Measurements from ENCODE around the gene DHDH.

DHDH gene

DNA sequence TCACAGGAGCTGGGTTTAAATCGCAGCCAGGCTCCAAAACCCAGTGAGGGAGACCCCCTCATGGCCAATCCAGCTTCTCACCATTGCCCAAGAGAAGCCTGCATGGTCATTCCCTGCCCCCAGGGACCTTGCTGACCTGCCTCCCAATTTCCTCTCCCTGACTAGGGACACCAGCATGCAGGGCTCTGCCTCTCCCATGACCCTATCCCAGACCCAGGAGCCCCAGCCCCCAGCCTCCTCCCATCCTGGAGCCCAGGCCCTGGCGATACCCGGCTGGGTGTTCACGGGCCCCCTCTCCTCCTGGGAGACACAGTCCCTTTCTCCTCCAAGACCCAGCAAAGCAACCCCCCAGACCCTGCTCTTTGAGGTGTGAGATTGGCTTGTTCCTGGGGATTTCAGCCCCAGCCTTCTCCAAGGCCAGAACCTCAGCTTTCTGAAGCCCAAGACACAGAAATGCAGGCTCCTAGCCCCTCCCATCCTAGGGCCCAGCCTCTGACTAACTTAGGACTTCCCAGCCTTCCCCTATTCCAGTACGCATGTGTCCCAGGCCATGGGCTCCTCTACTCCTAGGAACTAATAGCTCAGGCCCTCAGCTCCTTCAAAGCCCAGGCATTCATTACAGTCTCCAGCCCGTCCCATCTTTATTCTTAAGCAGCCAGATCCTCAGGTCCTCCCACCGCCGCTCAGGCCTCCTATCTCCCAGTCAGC lies 58.5 kb downstream of the DHDH start:
- Histone ChIP-seq H3K27me3 (ENCODE audit: insufficient read depth, poor library complexity, severe bottlenecking) (no peaks in the 10 kb centered on the region), H3K4me1 (ENCODE audit: insufficient read depth, poor library complexity, severe bottlenecking) (peaks cover 7% of the 10 kb centered on the region), H3K4me3 (ENCODE audit: severe bottlenecking) (peak overlapping the region; percentile 51), H3K36me3 (ENCODE audit: low read depth) (peaks cover 19% of the 10 kb centered on the region), H3K27ac (ENCODE audit: poor library complexity, severe bottlenecking) (peak overlapping the region; percentile 70), H3K9me3 (ENCODE audit: severe bottlenecking) (no peaks in the 10 kb centered on the region)
- no peak for DNase-seq (ENCODE audit: low spot score)
- peak; percentile 74 for ATAC-seq (ENCODE audit: low read depth)
- TF ChIP-seq, protein P1, sequence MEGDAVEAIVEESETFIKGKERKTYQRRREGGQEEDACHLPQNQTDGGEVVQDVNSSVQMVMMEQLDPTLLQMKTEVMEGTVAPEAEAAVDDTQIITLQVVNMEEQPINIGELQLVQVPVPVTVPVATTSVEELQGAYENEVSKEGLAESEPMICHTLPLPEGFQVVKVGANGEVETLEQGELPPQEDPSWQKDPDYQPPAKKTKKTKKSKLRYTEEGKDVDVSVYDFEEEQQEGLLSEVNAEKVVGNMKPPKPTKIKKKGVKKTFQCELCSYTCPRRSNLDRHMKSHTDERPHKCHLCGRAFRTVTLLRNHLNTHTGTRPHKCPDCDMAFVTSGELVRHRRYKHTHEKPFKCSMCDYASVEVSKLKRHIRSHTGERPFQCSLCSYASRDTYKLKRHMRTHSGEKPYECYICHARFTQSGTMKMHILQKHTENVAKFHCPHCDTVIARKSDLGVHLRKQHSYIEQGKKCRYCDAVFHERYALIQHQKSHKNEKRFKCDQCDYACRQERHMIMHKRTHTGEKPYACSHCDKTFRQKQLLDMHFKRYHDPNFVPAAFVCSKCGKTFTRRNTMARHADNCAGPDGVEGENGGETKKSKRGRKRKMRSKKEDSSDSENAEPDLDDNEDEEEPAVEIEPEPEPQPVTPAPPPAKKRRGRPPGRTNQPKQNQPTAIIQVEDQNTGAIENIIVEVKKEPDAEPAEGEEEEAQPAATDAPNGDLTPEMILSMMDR (IDR thresholded peaks at IDR 0.05; ENCODE audit: poor library complexity, severe bottlenecking) = no peak

DNA sequence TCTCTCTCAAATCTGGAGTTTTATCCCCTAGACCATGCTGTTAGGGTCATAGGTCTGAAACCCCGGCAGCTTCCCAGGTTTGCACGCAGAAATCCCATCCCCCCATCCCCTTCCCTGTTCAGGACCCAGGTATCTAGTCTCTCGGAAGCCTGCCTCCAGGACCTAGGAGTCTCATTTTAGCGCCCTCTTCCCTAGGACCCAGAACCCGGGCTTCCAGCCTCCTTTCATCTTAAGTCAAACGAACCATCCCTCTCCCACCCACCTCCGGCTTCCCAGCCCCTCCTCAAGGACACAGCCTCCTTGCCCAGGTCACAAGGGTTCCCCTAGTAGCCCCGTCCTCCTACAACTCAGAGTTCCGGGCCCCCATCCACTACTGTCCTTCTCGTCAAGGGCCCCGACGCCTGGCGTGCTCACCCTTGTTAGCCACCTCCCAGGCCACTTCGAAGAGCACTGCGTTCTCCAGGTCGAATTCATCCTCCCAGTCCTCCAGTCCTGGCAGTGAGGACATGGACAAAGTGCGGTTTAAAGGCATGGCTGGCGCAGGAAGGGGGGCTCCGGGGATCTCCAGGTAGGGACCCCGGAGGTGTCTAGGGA lies 59.2 kb downstream of the DHDH start:
- no peak for ATAC-seq (ENCODE audit: low read depth)
- Histone ChIP-seq H3K4me1 (ENCODE audit: insufficient read depth, poor library complexity, severe bottlenecking) (peaks cover 7% of the 10 kb centered on the region), H3K9me3 (ENCODE audit: severe bottlenecking) (no peaks in the 10 kb centered on the region), H3K27me3 (ENCODE audit: insufficient read depth, poor library complexity, severe bottlenecking) (no peaks in the 10 kb centered on the region), H3K27ac (ENCODE audit: poor library complexity, severe bottlenecking) (peak overlapping the region; percentile 70), H3K4me3 (ENCODE audit: severe bottlenecking) (peak overlapping the region; percentile 51), H3K36me3 (ENCODE audit: low read depth) (peaks cover 19% of the 10 kb centered on the region)
- no peak for DNase-seq (ENCODE audit: low spot score)
- TF ChIP-seq, protein P1 (IDR thresholded peaks at IDR 0.05; ENCODE audit: poor library complexity, severe bottlenecking) = no peak

DNA sequence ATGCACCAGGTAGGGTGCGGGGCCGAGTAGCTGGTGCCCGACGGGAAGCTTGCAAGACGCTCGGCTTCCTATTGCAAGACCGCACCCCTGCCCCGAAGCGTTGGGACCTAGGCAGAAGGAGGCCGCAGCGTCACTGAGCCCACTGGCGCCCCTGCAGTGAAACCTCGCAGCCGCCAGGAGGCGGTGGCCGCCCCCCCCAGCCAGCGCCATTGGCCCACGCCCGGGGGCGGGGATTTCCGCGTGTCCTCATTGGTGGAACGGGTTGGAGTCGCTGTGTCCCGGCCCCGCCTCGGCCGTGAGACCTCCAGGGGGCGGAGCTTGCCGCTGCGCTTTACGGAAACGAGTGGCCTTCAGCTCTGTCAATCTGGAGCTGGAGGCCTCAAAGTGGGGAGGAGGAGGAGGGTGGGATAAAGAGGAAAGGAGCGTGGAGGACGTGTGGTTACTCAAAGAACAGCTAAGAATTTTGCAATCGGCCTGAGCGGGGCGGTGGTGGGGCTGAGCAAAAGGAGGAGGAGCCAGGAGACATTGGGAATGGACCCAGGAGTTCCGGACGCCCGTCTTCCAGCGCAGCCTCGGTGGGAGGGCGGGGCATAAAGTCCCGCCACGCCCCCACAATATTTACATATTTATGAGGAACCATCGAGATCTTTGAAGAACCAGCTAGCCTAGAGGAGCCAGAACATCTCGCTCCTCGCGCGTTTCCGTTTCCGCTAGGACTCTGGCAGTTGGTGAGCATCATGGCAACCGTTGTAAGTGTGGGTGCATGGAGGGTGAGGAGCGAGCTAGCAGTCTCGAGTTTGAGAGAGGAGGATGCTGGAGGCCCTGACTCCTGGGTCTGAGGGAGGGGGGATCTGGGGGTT lies 59.9 kb downstream of the DHDH start, which contains the start of the genes GYS1 and RUVBL2:
TSS of gene GYS1 (minus strand) at position 135 of the 860 bp plus-strand sequence. CDS start 197 bp downstream, outside the sequence.
TSS of gene RUVBL2 (plus strand) at position 713 of the 860 bp plus-strand sequence. CDS start at position 738, 25 bp downstream.
- TF ChIP-seq, protein P1 (IDR thresholded peaks at IDR 0.05; ENCODE audit: poor library complexity, severe bottlenecking) = peak; percentile 98
- H3K4me1 ChIP-seq (ENCODE audit: insufficient read depth, poor library complexity, severe bottlenecking) = peaks cover 7% of the 10 kb centered on the region

DNA sequence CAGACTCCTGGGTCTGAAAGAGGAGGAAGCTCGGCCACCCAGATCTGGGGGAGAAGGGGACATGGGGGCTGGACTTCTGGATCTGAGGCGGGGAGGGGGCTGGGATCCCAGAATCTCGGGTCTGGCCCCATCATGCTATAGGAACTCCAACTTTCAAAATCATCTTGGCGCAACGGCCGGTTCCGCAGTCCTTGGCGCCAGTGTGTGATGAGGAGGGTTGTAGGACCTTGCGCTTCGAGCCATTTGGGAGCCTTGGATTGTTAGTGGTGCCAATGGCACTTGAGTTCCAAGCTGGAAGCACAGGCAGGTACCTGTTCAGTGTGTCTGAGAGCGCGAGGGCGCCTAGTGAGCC lies 60.5 kb downstream of the DHDH start:
- H3K9me3 ChIP-seq (ENCODE audit: severe bottlenecking) = no peaks in the 10 kb centered on the region
- H3K4me3 ChIP-seq (ENCODE audit: severe bottlenecking) = peak overlapping the region; percentile 51
- peaks cover 11% of the 10 kb centered on the region for H3K36me3 ChIP-seq (ENCODE audit: low read depth)
- H3K4me1 ChIP-seq (ENCODE audit: insufficient read depth, poor library complexity, severe bottlenecking) = peaks cover 7% of the 10 kb centered on the region
- DNase-seq (ENCODE audit: low spot score) (no peak), ATAC-seq (ENCODE audit: low read depth) (no peak)
- TF ChIP-seq, protein P1 (IDR thresholded peaks at IDR 0.05; ENCODE audit: poor library complexity, severe bottlenecking) = no peak
- H3K27me3 ChIP-seq (ENCODE audit: insufficient read depth, poor library complexity, severe bottlenecking) = no peaks in the 10 kb centered on the region
- peak overlapping the region; percentile 70 for H3K27ac ChIP-seq (ENCODE audit: poor library complexity, severe bottlenecking)

More for the DNA sequence above, 59.9 kb downstream of the DHDH start, which contains the start of the genes GYS1 and RUVBL2:
- DNase-seq (ENCODE audit: low spot score) (peak; percentile 99), ATAC-seq (ENCODE audit: low read depth) (peak; percentile 87)
- Histone ChIP-seq H3K27me3 (ENCODE audit: insufficient read depth, poor library complexity, severe bottlenecking) (no peaks in the 10 kb centered on the region), H3K9me3 (ENCODE audit: severe bottlenecking) (no peaks in the 10 kb centered on the region), H3K36me3 (ENCODE audit: low read depth) (peaks cover 16% of the 10 kb centered on the region), H3K27ac (ENCODE audit: poor library complexity, severe bottlenecking) (peak within 1 kb of the TSS; percentile 70), H3K4me3 (ENCODE audit: severe bottlenecking) (peak within 1 kb of the TSS; percentile 51)
